GM03348 (cell line): ENCODE data around the gene SMO.
"Not testable (repeated sequence)": the region's sequence is repeated elsewhere in the genome, so short reads cannot be mapped to it uniquely, and the experiment has no call there.

ENCODE experiments used
- DNase-seq: peaks from one replicate; pipeline ENCODE4 v3.0.0; 2012; ENCODE audit warnings: low spot score

The SMO gene

GRCh38 chr7:129169686-129170440 lies 18.6 kb upstream of the SMO start:
- no peak for DNase-seq

DNA sequence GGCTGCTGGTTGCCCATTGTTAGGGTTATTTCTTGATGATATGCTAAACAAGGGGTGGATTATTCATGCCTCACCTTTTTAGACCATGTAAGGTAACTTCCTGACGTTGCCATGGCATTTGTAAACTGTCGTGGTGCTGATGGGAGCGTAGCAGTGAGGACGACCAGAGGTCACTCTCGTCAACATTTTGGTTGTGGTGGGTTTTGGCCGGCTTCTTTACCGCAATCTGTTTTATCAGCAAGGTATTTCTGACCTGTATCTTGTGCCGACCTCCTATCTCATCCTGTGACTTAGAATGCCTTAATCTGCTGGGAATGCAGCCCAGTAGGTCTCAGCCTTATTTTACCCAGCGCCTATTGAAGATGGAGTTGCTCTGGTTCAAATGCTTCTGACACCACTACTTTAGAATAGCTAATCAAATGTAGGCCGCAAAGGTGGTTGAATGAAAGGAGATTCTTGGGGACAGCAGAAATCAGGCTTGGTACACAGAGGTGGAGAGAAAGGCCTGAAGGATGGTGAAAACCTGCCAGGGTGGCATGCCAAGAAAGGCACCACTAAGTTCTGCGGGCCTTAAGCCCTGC lies 17.9 kb upstream of the SMO start:
- no peak for DNase-seq

DNA sequence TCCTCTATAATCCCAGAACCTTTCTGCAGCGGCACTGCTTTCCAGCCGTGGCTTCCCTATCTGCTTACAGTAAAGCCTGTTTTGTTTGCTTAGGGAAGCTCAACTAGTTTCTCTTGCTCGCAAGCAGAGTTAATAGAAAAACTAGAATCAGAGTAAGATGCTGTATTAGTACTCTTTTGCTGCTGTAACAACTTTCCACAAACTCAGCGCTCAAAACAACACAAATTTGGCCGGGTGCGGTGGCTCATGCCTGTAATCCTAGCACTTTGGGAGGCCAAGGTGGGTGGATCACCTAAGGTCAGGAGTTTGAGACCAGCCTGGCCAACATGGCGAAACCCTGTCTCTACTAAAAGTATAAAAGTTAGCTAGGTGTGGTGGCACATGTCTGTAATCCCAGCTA lies 14.6 kb upstream of the SMO start:
- not testable (repeated sequence) for DNase-seq

- no peak for DNase-seq
These were observed 11.3 kb upstream of the SMO start for GRCh38 chr7:129176916-129177710.

DNA sequence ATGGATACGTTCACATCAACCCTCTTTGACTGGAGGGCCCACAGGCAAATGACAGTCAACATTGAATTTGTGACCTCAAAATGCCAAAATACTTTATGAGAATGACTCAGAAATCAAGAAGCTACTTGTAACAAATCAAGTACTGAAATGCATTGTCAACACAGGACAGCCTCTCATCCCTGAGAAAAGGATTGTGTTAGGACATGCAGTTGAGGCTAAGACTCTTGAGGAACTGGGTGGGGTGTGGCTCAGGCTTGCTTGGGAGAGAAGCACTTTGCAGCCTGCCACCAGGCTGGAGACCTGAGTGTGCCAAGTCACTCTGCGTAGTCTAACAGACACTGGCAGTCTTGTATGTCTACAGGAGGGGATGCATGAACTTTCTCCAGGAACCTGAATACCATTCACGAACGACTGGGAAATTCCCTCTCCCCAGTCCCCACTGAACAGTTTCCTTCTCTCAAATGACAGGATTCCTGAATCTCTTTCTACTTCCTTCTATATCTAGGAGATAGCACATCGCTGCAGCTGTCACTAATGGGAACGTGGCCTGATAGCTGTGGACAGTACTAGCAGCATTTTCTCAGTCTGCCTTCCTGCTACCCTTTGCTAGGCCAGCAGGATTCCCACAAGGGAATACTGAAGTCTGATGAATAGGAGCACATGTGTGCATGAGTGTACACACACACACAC lies 3.3 kb upstream of the SMO start:
- DNase-seq, result no peak

GRCh38 chr7:129186749-129187260 lies 1.6 kb upstream of the SMO start:
- DNase-seq, result no peak

DNA sequence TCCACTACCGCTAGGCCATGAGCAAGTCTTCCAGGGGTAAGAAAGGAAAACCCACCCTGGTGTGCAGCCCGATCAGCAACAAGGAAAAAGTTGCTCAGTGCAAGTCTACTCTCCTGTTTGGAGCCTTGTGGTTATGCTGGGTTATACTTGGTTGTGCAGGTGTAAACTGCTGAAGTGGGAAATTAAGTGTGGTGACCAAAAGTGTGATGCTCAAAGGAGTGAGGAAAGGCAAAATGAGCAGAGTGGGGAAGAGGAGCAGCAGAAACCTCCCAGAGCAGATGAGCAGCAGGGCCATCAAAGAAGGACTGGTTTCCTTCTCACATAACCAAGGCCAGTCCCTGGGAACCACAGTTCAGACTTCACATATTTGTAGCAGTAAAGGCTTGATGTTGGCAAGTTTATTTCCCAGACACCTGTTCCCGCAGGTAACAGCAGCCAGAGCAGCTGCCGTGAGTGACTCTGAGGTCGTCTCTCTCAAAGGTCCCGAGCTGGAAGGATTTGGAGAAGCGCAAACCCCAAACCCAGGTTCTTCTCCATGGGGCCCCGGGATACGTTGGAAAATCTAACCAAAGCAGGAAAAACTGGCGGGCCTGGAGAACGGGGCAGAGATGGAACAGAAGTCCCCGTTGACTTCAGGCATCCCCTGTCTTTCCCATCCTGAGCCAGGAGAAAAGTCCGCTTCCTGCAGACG lies 607 bp upstream of the SMO start:
- no peak for DNase-seq

- peak; percentile 59 for DNase-seq
These were observed 643 bp downstream of the SMO start for GRCh38 chr7:129188892-129189660.

DNA sequence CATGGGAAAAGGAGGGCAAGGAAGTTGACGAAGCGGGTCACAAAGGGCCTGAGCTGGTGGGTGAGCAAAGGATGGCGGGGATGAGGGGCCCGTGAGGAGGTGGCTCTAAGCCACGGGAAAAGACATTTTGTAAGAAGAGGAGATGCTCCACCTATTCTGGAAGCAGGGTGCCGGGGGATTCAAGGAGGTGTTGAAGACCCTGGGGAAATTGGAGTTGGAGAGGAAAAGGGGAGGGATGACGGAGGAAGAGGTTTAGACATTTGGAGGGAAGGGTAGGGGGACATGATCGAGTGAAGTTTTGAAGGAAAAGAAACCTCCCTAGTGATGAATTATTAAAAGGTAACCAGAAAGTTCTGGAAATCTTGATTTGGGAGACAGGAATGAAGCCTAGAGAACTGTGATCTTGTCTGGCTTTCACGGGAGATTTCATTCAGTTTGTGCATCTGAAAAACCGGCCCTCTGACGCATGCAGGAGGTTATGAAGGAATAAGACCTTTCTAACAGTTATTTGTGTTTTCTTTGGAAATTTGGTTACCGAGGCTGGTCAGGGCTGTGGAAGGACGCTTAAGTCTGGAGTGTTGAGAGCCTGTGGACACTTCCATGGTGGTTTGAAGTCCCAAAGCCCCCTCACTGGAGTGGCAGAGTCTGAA lies 1.4 kb downstream of the SMO start:
- DNase-seq, result no peak

GRCh38 chr7:129191272-129191671 lies 2.8 kb downstream of the SMO start:
- no peak for DNase-seq

DNA sequence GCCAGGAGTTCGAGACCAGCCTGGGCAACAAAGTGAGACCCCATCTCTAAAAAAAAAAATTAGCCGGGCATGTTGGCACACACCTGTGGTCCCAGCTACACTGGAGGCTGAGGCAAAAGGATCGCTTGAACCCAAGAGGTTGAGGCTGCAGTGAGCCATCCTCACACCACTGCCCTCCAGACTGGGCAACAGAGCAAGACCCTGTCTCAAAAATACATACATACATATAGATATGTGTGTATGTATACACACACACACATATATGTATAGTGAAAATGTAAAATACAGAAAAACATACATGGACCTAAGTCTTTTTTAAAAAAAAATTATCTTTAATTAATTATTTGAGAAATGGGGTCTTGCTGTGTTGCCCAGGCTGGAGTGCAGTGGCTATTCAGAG lies 5.5 kb downstream of the SMO start:
- no peak for DNase-seq

DNA sequence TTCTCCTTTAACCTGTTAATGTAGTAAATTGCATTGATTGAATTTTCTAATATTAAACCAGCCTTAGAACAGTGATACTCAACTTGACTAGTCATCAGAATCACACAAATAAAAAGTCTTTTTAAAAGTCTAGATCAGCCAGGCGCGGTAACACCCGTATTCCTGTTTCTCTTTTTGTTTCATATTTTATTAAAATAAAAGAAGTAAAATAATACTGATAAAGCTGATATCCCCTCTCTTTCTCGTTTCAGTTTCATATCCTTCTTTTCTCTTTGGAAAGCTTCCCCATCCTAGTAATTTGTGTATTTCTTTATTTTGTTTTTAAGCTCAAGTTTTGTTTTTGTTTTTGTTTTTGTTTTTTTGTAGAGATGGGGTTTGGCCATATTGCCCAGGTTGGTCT lies 9.3 kb downstream of the SMO start:
- DNase-seq, result no peak

- no peak for DNase-seq
These were observed 11.0 kb downstream of the SMO start for GRCh38 chr7:129199406-129199805.

DNA sequence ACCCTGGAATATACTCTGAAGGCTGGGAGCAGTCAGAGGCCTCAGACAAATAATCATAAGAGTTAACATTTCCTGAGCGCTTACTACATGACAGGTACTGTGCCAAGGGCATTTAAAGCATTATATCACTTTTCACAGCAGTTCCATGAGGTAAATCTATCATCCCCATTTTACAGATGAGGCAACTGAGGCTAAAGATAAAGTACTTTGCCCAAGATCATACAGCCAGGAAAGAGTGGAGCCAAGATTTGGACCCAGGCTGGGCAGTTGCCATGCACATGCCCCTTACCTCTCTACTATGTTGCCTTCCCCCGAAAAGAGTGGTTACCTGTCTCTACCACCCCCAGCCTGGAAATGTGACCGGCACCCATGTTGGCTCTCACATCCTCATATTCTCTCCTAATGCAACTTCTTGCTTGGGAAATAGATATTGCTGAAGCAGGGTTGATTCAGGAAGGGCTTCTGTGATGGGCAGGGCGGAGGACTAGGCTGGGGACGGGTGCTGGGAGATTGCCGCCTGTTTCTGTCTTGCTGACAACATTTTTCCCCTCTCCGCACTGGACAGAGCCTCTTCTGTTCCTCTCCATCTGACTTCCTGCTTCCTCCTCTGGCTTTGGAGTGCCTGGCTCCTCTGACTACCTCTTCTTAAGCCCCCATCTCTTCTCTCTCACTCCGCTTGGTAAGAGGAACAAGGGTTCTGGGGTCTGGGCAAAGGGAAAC lies 13.8 kb downstream of the SMO start:
- DNase-seq, result no peak

DNA sequence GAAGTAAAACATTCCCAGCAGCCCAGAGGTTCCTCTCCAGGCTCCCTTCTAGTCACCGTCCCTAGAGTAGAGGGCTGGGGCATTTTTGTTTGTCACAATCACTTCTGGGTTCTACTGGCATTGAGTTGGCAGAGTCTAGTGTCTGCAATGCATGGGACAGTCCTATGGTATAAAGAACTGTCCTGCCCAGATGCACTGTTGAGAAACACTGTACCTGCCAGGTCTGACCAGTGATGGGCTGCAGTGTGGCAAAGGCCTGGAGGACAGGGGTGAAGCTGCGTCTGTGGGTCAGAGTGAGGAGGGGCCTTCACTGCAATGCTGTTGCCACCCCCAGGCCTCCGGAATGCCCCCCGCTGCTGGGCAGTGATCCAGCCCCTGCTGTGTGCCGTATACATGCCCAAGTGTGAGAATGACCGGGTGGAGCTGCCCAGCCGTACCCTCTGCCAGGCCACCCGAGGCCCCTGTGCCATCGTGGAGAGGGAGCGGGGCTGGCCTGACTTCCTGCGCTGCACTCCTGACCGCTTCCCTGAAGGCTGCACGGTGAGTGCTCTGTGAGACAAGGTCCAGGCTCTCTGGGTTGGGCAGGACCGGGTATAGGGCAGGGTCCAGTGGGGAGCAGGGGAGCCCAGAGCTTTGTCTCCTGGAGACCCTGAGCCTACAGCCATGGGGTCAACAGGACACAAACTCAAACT lies 14.8 kb downstream of the SMO start:
- no peak for DNase-seq

- no peak for DNase-seq
These were observed 16.8 kb downstream of the SMO start for GRCh38 chr7:129205126-129205818.

- no peak for DNase-seq
These were observed 17.8 kb downstream of the SMO start for GRCh38 chr7:129205987-129206785.

GRCh38 chr7:129208667-129209066 lies 20.2 kb downstream of the SMO start:
- no peak for DNase-seq
